Adipocyte (in vitro differentiated cells): ENCODE measurements around the gene MYNN.

ENCODE experiments used
- DNase-seq: peaks from one replicate; pipeline ENCODE4 v3.0.0-alpha.2; 2015; ENCODE audit warnings: low read depth
- H3K27me3 ChIP-seq: replicated peaks from 2 replicates; pipeline ENCODE4 v1.7.0; 2013; ENCODE audit warnings: mild to moderate bottlenecking, low read length, moderate library complexity; ENCODE audit not compliant: control insufficient read depth, insufficient read depth
- H3K36me3 ChIP-seq: 2 replicates; pipeline ENCODE4 v1.7.0; 2013; ENCODE audit warnings: low read length, mild to moderate bottlenecking, moderate library complexity; ENCODE audit not compliant: control insufficient read depth, insufficient read depth, severe bottlenecking
- H3K4me1 ChIP-seq: 2 replicates; pipeline ENCODE4 v1.7.0; 2013; ENCODE audit warnings: mild to moderate bottlenecking, low read length, moderate library complexity; ENCODE audit not compliant: control insufficient read depth, insufficient read depth
- H3K4me3 ChIP-seq: 2 replicates; pipeline ENCODE4 v1.7.0; 2013; ENCODE audit warnings: mild to moderate bottlenecking, low read length, moderate library complexity
- H3K9ac ChIP-seq: 2 replicates; pipeline ENCODE4 v1.7.0; 2013; ENCODE audit warnings: mild to moderate bottlenecking, low read length, moderate library complexity
- H3K9me3 ChIP-seq: 2 replicates; pipeline ENCODE4 v1.7.0; 2013; ENCODE audit warnings: mild to moderate bottlenecking, low read length, moderate library complexity; ENCODE audit not compliant: control insufficient read depth

The MYNN gene

GRCh38 chr3:169836942-169837275 lies 63.7 kb downstream of the MYNN start:
- H3K9me3 ChIP-seq, result no peaks in the 10 kb centered on the region
- no peak overlapping the region for H3K9ac ChIP-seq
- no peak for DNase-seq
- no peaks in the 10 kb centered on the region for H3K27me3 ChIP-seq
- peaks cover 6% of the 10 kb centered on the region for H3K4me1 ChIP-seq
- H3K4me3 ChIP-seq, result no peak overlapping the region
- H3K36me3 ChIP-seq, result no peaks in the 10 kb centered on the region

GRCh38 chr3:169838511-169839030 lies 65.4 kb downstream of the MYNN start:
- Histone ChIP-seq H3K9me3 (peaks cover 1% of the 10 kb centered on the region), H3K9ac (no peak overlapping the region), H3K4me1 (peaks cover 6% of the 10 kb centered on the region), H3K27me3 (no peaks in the 10 kb centered on the region), H3K36me3 (no peaks in the 10 kb centered on the region), H3K4me3 (no peak overlapping the region)
- DNase-seq, result no peak
